HG03280 (cell line): Measurements from ENCODE around the gene ELOVL5.
A peak's percentile ranks its signal among the peaks of the same experiment; 100 is the strongest.
"Not testable (repeated sequence)": the region's sequence is repeated elsewhere in the genome, so short reads cannot be mapped to it uniquely, and the experiment has no call there.

Experiments used
- ATAC-seq: cut with Tn5 transposase; IDR thresholded peaks from one replicate; pipeline ENCODE4 v1.9.1; 2021; ENCODE audit warnings: mild to moderate bottlenecking, moderate library complexity; ENCODE audit not compliant: unreplicated experiment

Gene ELOVL5

DNA sequence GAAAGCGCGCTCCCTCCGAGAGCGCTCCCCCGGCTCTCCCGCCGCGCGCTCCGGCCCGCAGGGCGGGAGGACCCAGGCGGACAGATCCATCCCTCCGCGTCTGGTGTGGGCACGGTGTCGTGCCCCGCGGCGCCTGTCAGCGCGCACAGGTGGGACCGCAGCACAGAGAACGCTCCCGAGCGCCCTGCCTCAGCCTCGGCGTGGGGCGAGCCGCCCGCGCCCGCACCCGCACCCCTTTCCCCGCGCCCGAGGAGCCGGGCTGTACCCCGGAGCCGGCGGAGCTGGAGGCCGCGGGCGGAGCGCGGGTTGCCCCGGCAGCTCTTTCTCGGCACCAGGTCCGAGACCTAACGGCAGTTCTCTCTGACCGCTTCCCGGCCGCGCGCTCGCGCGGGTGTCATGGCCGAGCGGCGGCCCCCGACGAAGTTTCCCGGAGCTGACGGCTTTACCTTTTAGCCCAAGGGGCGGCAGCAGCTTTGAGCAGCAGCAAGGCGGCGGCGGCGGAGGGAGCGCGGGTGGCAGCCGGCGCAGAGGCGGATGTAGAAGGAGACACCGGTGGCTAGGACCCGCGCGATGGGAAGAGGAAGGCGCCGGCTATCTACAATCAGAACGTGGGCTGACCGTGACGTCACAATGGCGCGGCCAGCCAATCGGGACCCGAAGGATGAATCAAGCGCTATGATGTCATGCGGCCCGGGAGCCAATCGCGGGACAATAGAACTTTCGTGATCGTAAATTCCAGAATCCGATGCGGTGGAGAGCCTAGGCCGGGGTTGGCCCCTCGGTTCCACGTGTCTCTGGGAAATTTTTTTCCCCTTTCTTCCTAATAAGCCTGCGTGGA lies at the start of gene ELOVL5:
TSS of gene ELOVL5 (minus strand) at position 580 of the 838 bp plus-strand sequence. CDS start 53,251 bp downstream, outside the sequence.
- ATAC-seq: peak; percentile 82

DNA sequence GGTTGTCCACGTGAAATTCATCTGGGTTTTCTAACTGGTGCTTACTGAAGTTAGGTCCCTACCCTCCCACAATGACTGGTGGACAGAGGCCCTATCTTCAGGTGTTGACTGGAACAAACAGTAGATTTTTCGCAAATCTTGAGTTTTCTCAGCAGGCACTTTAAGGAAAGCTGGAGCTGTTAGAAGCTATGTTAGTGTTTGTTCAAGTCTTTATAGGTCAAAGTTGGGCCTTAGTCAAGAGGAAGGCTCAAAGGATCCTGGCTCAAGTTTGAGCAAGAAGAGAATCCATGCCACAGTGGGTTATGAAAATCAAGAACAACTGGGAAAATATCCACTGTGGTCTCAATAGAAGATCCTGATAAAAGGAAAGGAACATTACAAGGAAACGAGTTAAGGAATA lies 48.5 kb upstream of the ELOVL5 start:
- ATAC-seq: no peak

DNA sequence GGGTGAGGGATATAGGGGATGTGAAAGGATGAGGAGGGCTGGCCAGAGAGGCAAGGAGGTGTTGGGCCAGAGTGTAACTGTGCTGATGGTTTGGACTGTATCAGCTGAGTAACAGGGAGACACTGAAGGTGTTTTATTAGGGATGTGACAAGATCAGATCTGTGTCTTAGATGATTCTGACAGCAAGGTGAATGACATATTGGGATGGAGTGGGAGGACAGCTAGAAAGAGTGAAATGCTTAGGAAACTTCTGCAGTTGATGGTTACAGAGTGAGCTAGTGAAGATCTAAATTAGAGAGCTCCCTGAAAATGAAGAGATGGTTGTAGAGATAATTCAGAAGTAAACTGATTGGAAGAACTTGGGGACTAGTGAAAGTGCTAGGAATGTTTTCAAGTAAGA lies 47.2 kb upstream of the ELOVL5 start:
- no peak for ATAC-seq

GRCh38 chr6:53394704-53395103 lies 46.0 kb upstream of the ELOVL5 start:
- ATAC-seq: no peak

DNA sequence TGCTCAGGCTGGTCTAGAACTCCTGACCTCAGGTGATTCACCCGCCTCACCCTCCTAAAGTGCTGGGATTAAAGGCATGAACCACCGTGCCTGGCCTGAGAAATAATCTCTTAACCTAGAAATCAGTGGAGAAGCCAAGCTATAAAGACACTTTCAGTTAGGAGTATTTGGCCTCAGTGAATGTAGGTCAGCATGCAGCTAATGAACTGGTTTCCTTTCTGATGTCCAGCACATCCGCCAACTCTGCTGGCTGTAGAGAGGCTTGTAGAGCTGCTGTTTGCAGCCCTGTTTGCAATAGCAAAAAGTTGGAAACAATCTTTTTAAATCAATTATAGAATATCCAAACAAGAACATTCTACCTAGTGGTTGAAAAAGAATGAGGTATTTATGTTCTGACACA lies 42.4 kb upstream of the ELOVL5 start:
- no peak for ATAC-seq

GRCh38 chr6:53390010-53390409 lies 41.3 kb upstream of the ELOVL5 start:
- no peak for ATAC-seq

GRCh38 chr6:53388615-53389014 lies 39.9 kb upstream of the ELOVL5 start:
- ATAC-seq: not testable (repeated sequence)

GRCh38 chr6:53382421-53382820 lies 33.7 kb upstream of the ELOVL5 start:
- no peak for ATAC-seq

DNA sequence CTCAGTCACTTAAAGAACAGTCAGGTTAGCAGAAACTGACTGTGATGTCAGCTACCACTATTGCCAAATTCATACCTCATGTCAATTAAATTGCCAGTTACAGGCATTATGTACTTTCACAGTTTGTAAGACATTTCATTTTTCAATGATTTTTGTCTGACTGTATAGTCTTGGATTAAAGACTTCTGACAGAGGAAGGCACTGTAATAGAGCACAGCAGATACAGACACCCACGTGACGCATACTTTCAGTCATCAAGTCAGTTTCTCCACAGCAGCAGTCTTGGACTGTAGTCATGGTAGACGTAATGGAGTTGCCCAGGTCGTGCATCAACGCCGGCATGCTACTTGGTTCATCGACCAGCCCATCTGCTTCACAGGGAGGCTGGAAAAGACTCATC lies 29.5 kb upstream of the ELOVL5 start:
- ATAC-seq: no peak

- ATAC-seq: no peak
Observed at GRCh38 chr6:53377793-53378192, 29.0 kb upstream of the ELOVL5 start.

- no peak for ATAC-seq
Observed at GRCh38 chr6:53377289-53377688, 28.5 kb upstream of the ELOVL5 start.

DNA sequence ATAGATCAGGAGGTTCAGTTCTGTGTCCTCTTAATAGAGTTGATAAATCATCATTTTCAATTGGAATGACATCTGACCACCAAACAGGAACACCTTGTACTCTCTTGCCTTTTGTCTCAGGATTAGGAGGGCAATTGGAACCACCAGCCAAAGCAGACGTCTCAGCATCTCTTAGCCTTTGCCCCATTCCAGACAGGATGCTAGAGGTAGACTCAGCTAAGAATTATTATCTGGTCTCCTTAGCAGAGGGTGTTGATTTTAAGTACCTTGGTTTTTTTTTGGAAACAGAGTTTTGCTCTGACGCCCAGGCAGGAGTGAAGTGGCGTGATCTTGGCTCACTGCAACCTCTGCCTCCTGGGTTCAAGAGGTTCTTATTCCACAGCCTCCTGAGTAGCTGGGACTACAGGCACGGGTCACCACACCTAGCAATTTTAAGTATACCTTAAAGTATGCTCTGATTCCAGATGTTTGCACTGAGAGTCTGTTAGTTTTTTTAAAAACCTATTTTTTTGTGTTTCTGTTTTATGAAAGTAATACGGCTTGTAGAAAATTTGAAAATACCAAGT lies 28.0 kb upstream of the ELOVL5 start:
- ATAC-seq: no peak

DNA sequence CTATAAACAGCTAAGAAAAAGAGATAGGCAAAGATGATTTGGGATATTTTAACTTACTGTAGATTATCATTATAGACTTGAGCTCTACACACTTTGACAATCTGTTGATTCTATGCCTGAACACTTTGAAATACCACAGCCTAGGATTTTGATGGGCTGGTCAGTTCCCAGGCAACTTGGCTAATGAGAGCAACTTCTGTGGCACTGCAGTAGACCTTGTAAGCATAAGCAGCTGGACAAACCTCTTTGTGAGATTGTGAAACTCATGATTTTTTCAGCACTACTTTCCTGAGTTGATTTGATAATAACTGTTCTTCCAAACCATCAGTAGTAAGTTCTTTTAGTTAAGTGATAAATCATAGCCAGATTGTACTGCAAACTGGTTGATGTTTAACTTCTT lies 27.1 kb upstream of the ELOVL5 start:
- no peak for ATAC-seq

DNA sequence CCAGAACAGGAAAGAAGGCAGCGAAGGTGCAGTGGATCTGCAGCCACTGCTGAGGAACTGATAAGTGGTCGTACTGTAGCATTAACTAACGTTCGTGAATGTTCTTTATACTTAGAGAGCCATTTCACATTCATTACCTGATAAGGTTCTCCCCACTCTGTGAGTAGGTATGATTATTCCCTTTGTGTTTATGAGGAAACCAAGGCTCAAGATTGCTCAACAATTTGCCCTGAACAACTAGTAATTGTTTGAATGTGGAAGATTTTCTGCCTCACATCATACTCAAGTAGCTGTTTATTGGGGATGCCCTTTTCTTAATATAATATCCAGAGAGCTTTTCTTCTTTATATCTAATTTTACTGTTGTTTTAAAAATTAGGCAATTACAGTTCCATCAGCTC lies 24.9 kb upstream of the ELOVL5 start:
- ATAC-seq: no peak

GRCh38 chr6:53369876-53370515 lies 21.2 kb upstream of the ELOVL5 start:
- no peak for ATAC-seq

- no peak for ATAC-seq
Observed at GRCh38 chr6:53369051-53369450, 20.3 kb upstream of the ELOVL5 start.

- no peak for ATAC-seq
Observed at GRCh38 chr6:53366128-53366641, 17.4 kb upstream of the ELOVL5 start.

GRCh38 chr6:53363341-53364079 lies 14.8 kb upstream of the ELOVL5 start:
- no peak for ATAC-seq

- no peak for ATAC-seq
Observed at GRCh38 chr6:53361549-53362031, 12.8 kb upstream of the ELOVL5 start.

DNA sequence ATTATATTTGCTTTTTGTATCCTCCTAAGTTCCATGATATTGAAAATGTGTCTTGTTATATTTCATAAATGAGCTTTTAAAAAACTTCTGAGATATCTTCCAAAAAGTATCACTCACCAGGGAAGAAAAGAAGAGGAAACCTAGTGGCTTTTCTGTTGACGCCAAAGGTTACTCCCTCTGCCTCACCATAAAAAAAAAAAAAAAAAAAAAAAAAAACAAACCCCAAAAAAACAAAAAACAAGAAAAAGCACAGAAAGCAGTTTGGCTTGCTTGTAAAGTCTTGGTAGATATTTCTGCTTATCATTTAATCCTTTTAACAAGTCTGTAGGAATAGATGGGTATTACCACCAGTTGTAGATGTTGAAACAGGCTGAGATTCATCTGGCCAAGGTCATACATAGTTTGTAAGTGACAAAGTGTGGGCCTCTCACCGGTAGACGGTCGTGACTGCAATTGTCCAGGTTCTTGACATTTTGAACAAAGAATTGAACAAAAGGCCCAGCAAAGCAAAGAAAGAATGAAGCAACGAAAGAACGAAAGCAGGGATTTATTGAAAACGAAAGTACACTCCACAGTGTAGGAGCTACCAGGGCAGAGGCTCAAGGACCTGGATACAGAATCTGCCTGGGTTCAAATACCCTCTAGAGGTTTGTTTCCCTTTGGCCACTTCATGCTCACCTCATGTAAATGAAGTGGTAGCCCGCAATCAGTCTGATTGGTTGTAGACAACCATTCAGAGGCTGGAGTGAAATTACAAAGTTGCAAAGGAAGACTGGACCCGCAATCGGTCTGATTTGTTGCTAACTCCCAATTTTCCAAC lies 11.6 kb upstream of the ELOVL5 start:
- no peak for ATAC-seq
